Coronary artery (tissue), 2 donors: ENCODE results near the gene SMCHD1.
"Not testable (repeated sequence)": the region's sequence is repeated elsewhere in the genome, so short reads cannot be mapped to it uniquely, and the experiment has no call there.

Source experiments
- DNase-seq: peaks from one replicate; pipeline ENCODE4 v3.0.0-alpha.2; 2017; ENCODE audit warnings: low spot score
- H3K27ac ChIP-seq, 2 donors: fragments of 200-600 bp; sonication (generic); one replicate each; pipeline ENCODE4 v1.5.1; 2016 to 2019
- H3K4me3 ChIP-seq: fragments of 200-600 bp; sonication (generic); 2 replicates; pipeline ENCODE4 v1.5.1; 2016; ENCODE audit warnings: mild to moderate bottlenecking, moderate library complexity
- CTCF ChIP-seq: fragments of 200-600 bp; sonication (generic); IDR thresholded peaks from one replicate; pipeline ENCODE4 v1.5.1; 2019; ENCODE audit warnings: antibody characterized with exemption

Gene SMCHD1

GRCh38 chr18:2715990-2716389 lies 60.5 kb downstream of the SMCHD1 start:
- no peak for DNase-seq
- Histone ChIP-seq H3K4me3 (no peak overlapping the region), H3K27ac (no peak overlapping the region)
- TF ChIP-seq CTCF: no peak

- TF ChIP-seq CTCF: no peak
- no peak overlapping the region for H3K27ac ChIP-seq
- no peak overlapping the region for H3K4me3 ChIP-seq
- DNase-seq: no peak
Observed at GRCh38 chr18:2716394-2717326, 61.1 kb downstream of the SMCHD1 start.

- Histone ChIP-seq H3K27ac (no peak overlapping the region), H3K4me3 (no peak overlapping the region)
- DNase-seq: no peak
- TF ChIP-seq CTCF: no peak
Observed at GRCh38 chr18:2717407-2717806, 61.9 kb downstream of the SMCHD1 start.

GRCh38 chr18:2719040-2719439 lies 63.5 kb downstream of the SMCHD1 start:
- DNase-seq: no peak
- TF ChIP-seq CTCF: no peak
- H3K4me3 ChIP-seq: no peak overlapping the region
- no peak overlapping the region for H3K27ac ChIP-seq

GRCh38 chr18:2723207-2723606 lies 67.7 kb downstream of the SMCHD1 start:
- no peak for TF ChIP-seq CTCF

GRCh38 chr18:2729757-2730156 lies 74.2 kb downstream of the SMCHD1 start:
- no peak for TF ChIP-seq CTCF
- Histone ChIP-seq H3K4me3 (no peak overlapping the region), H3K27ac (no peak overlapping the region)
- DNase-seq: no peak

More at GRCh38 chr18:2723207-2723606, 67.7 kb downstream of the SMCHD1 start:
- Histone ChIP-seq H3K27ac (no peak overlapping the region), H3K4me3 (no peak overlapping the region)
- DNase-seq: no peak

- no peak overlapping the region for H3K4me3 ChIP-seq
- H3K27ac ChIP-seq: no peak overlapping the region
- no peak for TF ChIP-seq CTCF
- DNase-seq: no peak
Observed at GRCh38 chr18:2736823-2737222, 81.3 kb downstream of the SMCHD1 start.

- DNase-seq: not testable (repeated sequence)
Observed at GRCh38 chr18:2740082-2740481, 84.6 kb downstream of the SMCHD1 start.

More at GRCh38 chr18:2740082-2740481, 84.6 kb downstream of the SMCHD1 start:
- not testable (repeated sequence) for H3K4me3 ChIP-seq, H3K27ac ChIP-seq
